Erythroblast (primary cell): ENCODE measurements around the gene GMEB2.

Source experiments
- GATA1 ChIP-seq: IDR thresholded peaks from 2 replicates; pipeline ENCODE4 v1.6.1; 2011; ENCODE audit warnings: low read depth, mild to moderate bottlenecking, control low read depth, low read length, moderate library complexity
- POLR2A ChIP-seq: IDR thresholded peaks from 2 replicates; pipeline ENCODE4 v1.6.1; 2011; ENCODE audit warnings: mild to moderate bottlenecking, low read length

DNA sequence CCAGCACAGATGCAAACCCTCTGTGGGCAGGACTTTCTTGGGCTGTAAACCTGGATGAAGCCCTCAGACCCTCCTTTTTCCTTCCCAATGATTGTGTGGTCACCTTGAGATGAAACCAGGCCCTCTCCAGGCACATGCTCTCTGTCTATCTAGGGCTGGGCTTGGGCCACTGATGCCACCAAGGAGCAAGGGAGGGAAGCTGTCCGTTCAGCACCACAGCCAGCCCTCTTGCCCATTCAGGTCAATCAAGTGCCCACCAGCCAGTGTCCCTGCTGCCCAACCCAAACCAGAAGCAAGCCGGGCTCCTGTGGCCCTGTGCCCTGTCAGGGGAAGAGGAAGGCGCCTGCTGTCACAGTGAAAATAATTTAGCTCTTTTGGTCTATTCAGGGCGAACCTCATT is 18.3 kb upstream of the GMEB2 start:
- TF ChIP-seq POLR2A: no peak
- no peak for TF ChIP-seq GATA1
